Measurements from ENCODE around the gene TLK1.
"Not testable (repeated sequence)": the region's sequence is repeated elsewhere in the genome, so short reads cannot be mapped to it uniquely, and the experiment has no call there.

The TLK1 gene

DNA sequence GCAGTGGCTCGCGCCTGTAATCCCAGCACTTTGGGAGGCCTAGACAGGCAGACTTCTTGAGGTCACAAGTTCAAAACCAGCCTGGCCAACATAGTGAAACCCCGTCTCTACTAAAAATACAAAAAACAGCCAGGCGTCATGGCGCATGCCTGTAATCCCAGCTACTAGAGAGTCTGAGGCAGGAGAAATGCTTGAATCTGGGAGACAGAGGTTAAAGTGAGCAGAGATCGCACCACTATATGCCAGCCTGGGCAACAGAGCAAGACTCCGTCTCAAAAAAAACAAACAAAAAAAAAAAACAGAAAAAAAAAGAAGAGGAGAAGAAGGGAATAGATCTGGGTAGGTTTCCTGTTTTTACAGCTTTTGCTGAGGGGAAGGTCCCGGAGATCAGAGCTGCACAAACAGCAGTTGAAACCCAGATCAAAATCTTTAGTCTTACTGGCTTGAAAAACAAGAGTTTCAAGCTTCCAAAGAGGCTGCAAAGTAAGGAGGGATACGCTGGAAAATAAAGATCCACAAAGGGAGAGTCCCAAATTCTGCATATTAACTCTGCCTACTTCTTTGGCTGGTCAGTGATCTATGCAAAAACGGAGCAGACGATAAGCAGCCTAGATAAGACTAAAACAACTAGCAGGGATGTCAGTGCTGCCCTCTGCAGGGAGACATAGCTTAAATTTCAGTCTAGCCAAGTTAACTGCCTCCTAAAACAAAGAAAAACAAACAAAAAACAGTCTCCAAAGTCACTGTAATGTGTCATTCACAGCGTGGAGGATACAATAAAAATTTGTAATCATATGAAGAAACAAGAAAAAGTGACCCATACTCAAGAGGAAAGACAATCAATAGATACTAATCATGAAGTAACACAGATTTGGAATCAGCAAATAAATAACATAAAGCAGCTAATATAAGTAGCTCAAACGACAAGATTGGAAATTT, 74.1 kb downstream of the TLK1 start:
- H3K4me3 ChIP-seq (ENCODE audit: low read depth, low read length), result no peak overlapping the region

DNA sequence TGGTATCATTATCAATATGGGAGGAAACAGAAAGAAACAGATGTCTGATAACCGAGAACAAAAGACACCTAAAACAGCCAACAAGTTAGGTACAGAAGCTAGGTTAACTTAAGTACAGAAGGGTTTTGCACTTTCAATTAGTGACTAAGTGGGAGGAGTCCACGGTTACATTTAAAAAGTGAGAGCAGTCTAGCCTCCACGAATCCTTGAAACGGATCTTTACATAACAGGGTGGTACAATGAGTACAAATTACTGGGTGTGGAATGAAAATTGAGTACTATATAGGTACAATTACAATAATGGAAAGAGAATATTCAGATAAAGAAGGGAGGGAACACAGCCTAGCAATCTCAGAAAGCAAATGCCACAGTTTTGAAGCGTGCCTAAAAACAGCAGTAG, 76.6 kb downstream of the TLK1 start:
- H3K4me3 ChIP-seq (ENCODE audit: low read depth, low read length), result no peak overlapping the region

DNA sequence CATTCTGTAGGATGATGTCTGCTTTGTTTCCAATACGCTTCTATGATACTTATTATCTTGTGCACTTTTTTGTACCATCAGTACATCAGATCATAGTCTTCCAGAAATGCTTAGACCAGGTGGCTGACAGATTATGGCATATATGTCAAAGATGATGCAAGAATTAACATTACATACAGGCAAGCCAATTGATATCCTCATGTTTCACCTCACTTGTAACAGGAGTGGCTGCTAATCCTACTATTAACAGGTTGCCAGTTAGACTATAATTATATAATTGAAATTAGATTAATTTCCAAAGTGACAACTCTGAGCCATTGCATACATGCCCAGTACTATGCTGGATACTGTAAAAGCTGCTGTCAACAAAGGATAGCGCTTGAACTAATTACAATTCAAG, 77.2 kb downstream of the TLK1 start:
- H3K4me3 ChIP-seq (ENCODE audit: low read depth, low read length), result no peak overlapping the region

GRCh38 chr2:171081649-171082111, 79.0 kb downstream of the TLK1 start:
- H3K4me3 ChIP-seq (ENCODE audit: low read depth, low read length), result no peak overlapping the region

- no peak overlapping the region for H3K4me3 ChIP-seq (ENCODE audit: low read depth, low read length)
These were observed 80.1 kb downstream of the TLK1 start for GRCh38 chr2:171080607-171081006.

GRCh38 chr2:171076422-171076821, 84.3 kb downstream of the TLK1 start:
- H3K4me3 ChIP-seq (ENCODE audit: low read depth, low read length), result not testable (repeated sequence)

GRCh38 chr2:171072164-171072563, 88.5 kb downstream of the TLK1 start:
- no peak overlapping the region for H3K4me3 ChIP-seq (ENCODE audit: low read depth, low read length)

GRCh38 chr2:171069286-171069956, 91.3 kb downstream of the TLK1 start:
- H3K4me3 ChIP-seq (ENCODE audit: low read depth, low read length), result no peak overlapping the region

DNA sequence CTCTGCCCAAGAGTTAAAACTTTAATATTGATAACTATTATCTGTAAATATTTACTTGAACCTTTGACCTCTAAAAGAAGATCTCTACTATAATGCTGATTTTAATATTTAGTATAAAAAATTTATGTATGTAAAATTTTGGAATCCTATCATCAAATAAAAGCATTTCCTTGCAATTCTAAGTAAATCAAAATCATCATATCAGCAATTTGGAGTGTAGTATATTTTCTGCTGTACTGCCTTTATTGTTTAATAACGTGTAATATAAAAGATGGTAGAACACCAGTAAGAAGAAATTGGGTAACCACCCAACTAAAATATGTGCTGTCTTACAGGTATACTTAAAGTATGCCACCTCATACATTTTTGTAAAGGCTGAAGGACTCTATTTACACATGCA, 94.6 kb downstream of the TLK1 start:
- H3K4me3 ChIP-seq (ENCODE audit: low read depth, low read length), result no peak overlapping the region

DNA sequence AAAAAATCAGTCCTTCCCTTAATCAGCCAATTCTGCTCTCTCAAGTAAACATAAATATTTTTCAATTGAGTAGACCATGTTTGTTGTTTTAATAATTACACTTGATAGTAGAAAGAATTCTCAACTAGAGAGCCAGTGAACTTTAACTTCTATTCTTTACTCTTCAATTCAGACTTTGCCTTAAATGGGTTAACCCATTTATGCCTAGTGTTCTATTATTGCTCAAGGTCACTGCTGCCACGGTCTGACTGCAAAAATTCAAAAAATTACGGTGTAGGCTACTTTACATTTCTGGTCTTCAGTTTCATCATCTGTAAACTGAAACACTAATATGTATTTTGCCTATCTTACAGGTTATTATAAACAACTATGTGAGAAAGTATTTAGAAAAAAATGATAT, 103.1 kb downstream of the TLK1 start:
- no peak overlapping the region for H3K4me3 ChIP-seq (ENCODE audit: low read depth, low read length)

DNA sequence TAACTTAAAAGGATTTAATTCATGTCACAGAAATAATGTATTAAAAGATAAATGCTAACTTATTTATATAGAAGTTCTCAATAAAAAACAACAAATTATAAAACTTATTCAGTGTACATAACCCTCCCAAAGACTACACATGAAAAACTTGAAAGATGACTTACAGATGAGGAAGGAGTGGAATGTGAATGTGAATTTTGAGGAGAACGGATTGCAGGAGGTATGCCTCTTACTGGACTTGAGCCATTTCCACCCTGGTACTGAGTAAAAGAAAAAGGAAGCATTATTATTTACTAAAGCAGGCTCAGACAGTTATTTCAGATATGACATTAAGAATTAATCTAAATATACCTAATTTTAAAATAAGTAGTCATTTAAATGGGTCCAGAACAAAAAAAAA, 104.4 kb downstream of the TLK1 start:
- no peak overlapping the region for H3K4me3 ChIP-seq (ENCODE audit: low read depth, low read length)

GRCh38 chr2:171049691-171050090, 111.0 kb downstream of the TLK1 start:
- no peak overlapping the region for H3K4me3 ChIP-seq (ENCODE audit: low read depth, low read length)

- no peak overlapping the region for H3K4me3 ChIP-seq (ENCODE audit: low read depth, low read length)
These were observed 114.6 kb downstream of the TLK1 start for GRCh38 chr2:171046048-171046560.

- H3K4me3 ChIP-seq (ENCODE audit: low read depth, low read length), result no peak overlapping the region
These were observed 116.3 kb downstream of the TLK1 start for GRCh38 chr2:171044416-171044815.

GRCh38 chr2:171042253-171042969, 118.3 kb downstream of the TLK1 start:
- H3K4me3 ChIP-seq (ENCODE audit: low read depth, low read length), result no peak overlapping the region

GRCh38 chr2:171036532-171036931, 124.2 kb downstream of the TLK1 start:
- no peak overlapping the region for H3K4me3 ChIP-seq (ENCODE audit: low read depth, low read length)

DNA sequence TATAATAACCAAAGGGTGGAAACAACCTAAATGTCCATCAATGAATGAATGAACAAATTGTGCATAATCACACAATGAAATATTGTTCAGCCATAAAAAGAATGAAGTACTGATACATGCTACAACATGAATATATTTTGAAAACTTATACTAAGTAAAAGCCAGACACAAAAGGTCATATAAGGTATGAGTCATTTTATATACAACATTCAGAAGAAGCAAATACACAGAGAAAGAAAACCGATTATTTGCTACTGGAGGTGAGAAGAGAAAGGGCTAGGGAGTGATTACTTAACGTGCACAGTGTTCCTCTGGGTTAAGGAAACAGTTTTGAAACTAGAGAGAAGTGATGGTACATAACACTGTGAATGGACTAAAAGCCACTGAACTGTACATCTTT, 126.4 kb downstream of the TLK1 start:
- no peak overlapping the region for H3K4me3 ChIP-seq (ENCODE audit: low read depth, low read length)

DNA sequence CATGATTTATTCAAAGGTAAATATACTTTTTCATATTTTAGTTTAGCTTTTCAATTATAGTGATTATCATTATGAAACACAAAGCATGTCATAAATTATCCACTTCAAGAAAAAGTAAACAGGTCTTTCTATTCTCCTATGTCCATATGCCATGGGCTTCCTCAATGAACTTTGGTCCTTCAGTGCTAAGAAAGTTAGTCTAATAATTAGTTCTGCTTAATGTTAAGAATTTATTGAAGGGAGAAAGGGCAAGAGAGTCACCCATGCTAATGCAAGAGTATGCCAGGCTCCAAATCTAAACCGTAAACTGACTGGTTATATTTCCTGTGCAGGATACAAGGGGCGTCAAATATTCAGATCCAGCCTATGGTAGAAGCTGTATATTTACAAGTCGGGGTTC, 135.5 kb downstream of the TLK1 start:
- no peak overlapping the region for H3K4me3 ChIP-seq (ENCODE audit: low read depth, low read length)

DNA sequence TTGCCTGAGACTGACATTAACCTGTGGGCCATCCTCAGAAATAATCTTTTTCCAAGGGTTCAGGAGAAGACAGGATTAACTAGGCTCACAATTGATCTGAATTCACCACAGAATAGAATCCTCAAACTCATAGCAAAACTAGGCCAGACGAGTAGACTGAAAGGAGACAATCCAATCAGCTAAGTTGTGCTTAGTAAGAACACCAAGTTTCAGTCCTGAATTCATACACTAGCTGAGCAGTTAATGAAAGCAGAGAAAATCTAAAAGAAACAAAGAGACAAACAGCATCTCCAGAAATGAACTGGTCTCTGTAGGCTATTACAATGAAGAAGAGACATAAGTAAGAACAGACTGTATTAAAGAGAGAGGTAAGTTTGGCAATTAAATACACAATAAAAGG, 142.2 kb downstream of the TLK1 start:
- no peak overlapping the region for H3K4me3 ChIP-seq (ENCODE audit: low read depth, low read length)

GRCh38 chr2:171016125-171016524, 144.6 kb downstream of the TLK1 start:
- H3K4me3 ChIP-seq (ENCODE audit: low read depth, low read length), result no peak overlapping the region

GRCh38 chr2:171013851-171014250, 146.8 kb downstream of the TLK1 start:
- H3K4me3 ChIP-seq (ENCODE audit: low read depth, low read length), result no peak overlapping the region

All from iPS-11a (cell line).